Vein endothelial cell (primary cell): ENCODE results near the gene NPIPA1. TPM values are rescaled to one million over a fixed set of nuclear protein-coding genes. Genes with fewer than 3 reads are reported as not detected.

Experiments
- small RNA-seq: library from RNA; depleted of rRNA; stranded (forward); fragments of <200 nt; gene quantifications from one replicate; pipeline ENCODE3, GENCODE V24; 2012
- total RNA-seq: library from RNA; depleted of rRNA; stranded (reverse); fragments of >200 nt; gene quantifications from 2 replicates; pipeline ENCODE4 v1.2.3, GENCODE V29; 2012

The NPIPA1 gene
- total RNA-seq: 19.6 and 23.5 TPM in 2 replicates

DNA sequence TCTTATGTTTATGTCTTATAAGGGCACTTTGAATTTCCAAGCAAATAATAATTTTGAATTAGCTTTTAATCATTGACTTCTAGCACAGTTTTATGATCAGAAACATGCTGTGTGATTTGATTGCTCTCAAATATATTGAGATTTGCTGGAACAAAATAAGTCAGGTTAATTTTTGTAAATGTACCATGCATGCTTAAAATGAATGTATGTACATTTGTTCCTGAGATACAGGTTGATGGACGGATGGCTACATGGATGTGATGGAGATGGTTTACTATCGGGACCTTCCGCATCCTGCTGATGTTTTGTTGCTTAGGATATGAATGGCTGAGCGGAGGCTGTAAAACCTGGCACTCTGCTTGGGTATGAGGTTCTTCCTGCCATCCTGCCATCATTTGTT, at the start of gene NPIPA1:
TSS of gene NPIPA1 (plus strand) at position 301 of the 400 bp plus-strand sequence. CDS start at position 301, 0 bp downstream.

DNA sequence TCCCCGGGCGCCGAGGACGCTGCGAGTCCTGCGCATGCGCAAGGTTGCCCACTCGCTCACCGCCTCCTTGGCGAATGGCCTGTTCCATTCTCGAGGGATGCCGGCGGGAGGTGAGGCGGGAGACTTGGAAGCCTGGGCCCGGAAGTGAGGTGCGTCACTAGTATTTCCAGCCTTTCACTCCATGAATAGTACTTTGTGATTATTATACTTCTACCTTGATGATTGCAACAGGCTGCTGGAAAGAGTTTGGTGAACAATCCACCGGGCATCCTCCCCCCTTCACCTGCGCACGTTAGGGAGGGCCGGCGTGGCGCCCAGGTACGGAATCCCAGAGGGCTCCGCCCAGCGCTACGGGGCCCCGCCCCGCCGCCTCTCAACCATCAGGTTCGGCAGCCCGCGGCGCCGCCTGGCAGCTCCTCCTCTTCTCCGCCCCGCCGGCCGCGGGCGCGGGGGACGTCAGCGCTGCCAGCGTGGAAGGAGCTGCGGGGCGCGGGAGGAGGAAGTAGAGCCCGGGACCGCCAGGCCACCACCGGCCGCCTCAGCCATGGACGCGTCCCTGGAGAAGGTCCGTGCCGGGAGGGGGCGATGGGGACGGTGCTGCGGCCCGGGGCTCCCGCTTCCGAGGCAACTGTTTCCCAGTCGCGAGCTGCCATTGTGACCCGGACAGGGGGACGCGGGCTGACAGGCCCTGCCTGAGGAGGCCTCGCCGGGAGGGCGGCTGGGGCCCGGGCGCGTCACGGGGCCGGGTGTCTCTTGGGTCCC, 37.6 kb downstream of the NPIPA1 start, which contains the start of gene PDXDC1:
TSS of gene PDXDC1 (plus strand) at position 371 of the 762 bp plus-strand sequence. CDS start at position 545, 174 bp downstream.

Small RNA genes lying within 50 kb of the gene (small RNA-seq; reads per million reads assigned to genes)
- not detected for gene AC138932.4
- gene MIR3180-1: not detected
- not detected for gene MIR3670-1
- gene MIR6511A1: not detected
- not detected for gene MIR6770-1
- not detected for gene RF00019

Other genes starting within 250 kb of the NPIPA1 start
- not detected in 2 replicates for gene PLA2G10, start 243.1 kb upstream of the NPIPA1 start, total RNA-seq
- 0.29 and 0.33 TPM in 2 replicates for gene NPIPA3, start 234.0 kb upstream of the NPIPA1 start, total RNA-seq
- gene NPIPA2, start 194.9 kb upstream of the NPIPA1 start, total RNA-seq: 0.29 TPM in 1 of 2 replicates, not detected in the other
- 90.8 and 122 TPM in 2 replicates for gene NOMO1, start 103.7 kb upstream of the NPIPA1 start, total RNA-seq
- gene PDXDC1, start 37.6 kb downstream of the NPIPA1 start, total RNA-seq: 68.6 and 75.1 TPM in 2 replicates
- gene NTAN1, start 118.6 kb downstream of the NPIPA1 start, total RNA-seq: 118 and 128 TPM in 2 replicates
- 31.0 and 44.4 TPM in 2 replicates for gene RRN3, start 156.8 kb downstream of the NPIPA1 start, total RNA-seq